Measurements from ENCODE around the gene BCL2L11.
"Not testable (repeated sequence)": the region's sequence is repeated elsewhere in the genome, so short reads cannot be mapped to it uniquely, and the experiment has no call there.

Gene BCL2L11

GRCh38 chr2:111120253-111121027 lies at the start of gene BCL2L11:
TSS of gene BCL2L11 (plus strand) at chr2:111120914. CDS start at chr2:111123746, 2,832 bp downstream.
- peak; percentile 90 for DNase-seq

- DNase-seq: no peak
Measured at GRCh38 chr2:111071600-111072171, 49.0 kb upstream of the BCL2L11 start.

DNA sequence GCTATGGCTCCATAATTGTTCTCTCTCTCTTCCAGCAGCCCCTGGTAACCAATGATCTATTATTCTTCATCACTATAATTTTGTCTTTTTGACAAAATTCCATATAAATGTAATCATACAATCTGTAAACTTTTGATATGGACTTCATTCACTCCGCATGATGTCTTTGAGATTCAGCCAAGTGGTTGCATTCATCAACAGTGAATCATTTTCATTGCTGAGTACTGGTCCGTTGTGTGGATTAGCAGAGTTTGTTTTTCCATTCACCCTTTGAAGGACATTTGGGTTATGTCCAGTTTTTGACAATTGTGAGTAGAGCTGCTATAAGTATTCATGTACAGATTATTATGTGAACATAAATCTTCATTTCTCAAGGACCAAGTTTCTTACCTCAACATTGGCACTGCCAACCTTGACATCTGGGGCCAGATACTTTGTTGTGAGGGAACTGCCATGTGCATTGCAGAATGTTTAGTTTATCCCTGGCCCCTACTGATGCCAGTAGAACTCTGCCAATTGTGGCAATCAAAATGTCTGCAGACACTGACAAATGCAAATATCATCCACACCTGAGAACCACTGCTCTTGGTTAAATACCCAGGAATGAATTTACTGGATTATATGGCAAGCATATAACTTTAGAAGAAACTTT lies 48.4 kb upstream of the BCL2L11 start:
- DNase-seq: no peak

- DNase-seq: not testable (repeated sequence)
Measured at GRCh38 chr2:111082659-111083058, 38.1 kb upstream of the BCL2L11 start.

DNA sequence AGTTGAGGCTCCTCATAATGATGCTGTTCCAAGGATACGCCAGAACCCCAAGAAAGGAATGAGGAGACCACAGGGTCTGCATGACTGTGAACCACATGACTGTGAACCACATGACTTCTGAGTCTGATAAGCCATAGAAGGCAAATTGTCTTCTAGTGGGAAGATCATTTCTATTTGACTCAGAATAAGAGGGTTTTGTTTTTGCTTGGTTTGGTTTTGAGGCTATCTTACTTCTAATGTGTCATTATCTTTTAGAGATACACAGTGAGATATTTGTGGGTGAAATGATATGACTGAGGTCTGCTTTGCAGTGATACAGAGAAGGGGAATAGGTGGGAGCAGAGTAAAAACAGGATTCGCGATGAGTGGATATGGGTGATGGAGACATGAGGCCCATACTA lies 28.9 kb upstream of the BCL2L11 start:
- no peak for DNase-seq

GRCh38 chr2:111094691-111095090 lies 26.0 kb upstream of the BCL2L11 start:
- DNase-seq: no peak

DNA sequence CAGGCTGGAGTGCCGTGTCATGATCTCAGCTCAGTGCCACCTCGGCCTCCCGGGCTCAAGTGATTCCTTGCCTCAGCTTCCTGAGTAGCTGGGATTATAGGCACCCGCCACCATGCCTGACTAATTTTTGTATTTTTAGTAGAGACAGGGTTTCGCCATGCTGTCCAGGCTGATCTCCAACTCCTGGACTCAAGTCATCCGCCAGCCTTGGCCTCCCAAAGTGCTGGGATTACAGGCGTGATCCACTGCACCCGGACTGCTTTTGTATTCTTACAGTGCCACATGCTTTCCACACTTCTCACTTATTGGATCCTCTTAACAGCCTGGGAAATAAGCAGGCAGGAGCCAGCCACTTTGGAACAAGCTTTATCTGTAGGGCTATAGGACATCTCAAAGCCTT lies 25.3 kb upstream of the BCL2L11 start:
- no peak for DNase-seq

DNA sequence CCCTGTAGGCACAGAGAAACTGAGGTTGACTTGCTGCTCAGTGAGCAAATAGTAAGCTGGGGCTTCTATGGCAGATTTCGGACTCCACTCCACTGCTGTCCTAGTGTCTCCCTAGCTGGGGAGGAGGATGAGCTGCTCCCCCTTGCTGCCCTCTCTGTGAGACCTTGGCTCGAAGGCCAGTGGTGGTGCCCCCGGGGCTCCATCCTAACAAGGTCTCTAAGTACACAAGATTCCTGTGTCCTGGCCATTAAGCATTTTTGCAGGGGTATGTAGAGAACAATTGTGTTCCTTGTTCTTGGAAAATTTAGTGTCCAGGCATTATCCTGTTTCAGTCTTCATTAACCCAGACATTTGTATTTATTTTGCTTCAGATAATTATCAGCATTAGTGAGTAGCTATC lies 21.3 kb upstream of the BCL2L11 start:
- no peak for DNase-seq

GRCh38 chr2:111100087-111100764 lies 20.5 kb upstream of the BCL2L11 start:
- DNase-seq: no peak

DNA sequence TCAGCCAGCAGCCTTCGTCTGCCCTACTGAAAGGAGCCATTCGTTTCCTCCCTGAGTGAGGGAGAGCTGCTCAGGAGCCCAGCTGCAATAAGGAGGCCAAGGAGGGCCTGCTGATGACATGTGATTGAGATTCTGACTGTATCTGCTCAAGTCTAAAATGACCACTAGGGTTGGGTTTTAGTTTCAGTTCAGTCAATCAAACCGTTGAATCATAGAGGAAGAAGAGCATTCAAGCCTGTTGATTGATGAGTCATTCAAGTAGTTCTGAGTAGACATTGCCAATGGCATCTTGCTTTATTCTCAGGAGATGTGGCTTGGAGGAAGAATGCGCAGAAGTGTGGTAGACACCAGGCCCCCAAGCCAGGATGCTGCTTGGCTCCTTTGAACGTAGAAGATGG lies 19.9 kb upstream of the BCL2L11 start:
- DNase-seq: no peak

DNA sequence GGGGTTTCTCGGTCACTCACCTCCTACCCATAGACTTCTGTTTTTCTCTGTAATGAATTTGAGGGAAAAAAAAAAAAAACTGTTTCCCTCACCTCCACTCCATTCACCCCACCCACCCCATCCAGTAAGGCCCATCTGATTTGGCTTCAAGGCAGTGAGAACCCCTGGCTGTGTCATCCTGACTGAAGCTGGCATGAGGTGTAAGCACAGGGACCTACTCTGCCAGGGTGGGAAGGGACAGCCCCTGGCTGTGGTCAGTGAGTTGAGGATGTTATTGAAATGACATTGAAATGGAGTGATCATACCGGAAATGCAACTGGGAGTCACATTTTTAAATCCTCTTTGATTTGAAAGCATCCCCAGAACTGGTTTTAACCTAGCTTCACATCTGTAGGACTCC lies 19.1 kb upstream of the BCL2L11 start:
- no peak for DNase-seq

DNA sequence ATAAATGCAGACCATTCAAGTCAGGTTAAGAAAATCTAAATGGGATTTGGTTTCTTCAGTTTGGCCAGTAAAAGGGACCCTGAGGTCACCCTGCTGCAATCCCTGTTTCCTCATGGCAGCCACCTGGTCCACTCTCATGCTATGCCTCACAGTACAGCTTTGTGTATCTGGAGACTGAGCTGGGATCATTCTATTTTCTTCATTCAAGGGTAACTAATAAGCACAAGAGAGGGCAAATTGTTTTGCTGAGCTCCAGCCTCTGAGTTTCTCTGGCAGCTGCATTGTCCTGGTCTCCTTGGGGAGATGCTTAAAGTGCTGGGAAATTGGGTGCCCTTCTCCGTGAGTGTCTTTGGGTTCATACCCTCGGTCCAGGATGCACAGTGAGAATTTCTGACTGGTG lies 18.5 kb upstream of the BCL2L11 start:
- DNase-seq: no peak

- DNase-seq: no peak
Measured at GRCh38 chr2:111105926-111106325, 14.8 kb upstream of the BCL2L11 start.

DNA sequence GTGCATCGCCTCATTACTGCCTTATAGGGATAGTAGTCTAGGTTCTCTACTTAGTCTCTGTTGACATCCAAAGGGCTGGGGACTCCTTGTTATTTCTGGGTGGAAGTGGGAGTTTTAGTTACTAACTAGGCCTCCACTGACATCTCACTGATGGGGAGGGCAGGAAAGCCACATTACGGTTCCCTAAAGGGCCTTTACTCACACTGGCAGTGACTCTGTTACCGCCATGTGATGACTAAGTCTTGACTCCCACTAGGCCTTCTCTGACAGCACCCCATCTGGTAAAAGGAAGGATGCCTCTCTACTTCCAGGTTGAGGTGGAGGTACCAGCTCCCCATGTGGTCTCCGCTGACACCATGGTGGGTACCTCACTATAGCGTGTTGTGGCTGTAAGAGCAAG lies 14.0 kb upstream of the BCL2L11 start:
- no peak for DNase-seq

GRCh38 chr2:111108745-111109271 lies 11.9 kb upstream of the BCL2L11 start:
- no peak for DNase-seq

GRCh38 chr2:111111101-111111755 lies 9.5 kb upstream of the BCL2L11 start:
- DNase-seq: no peak

GRCh38 chr2:111113838-111114237 lies 6.9 kb upstream of the BCL2L11 start:
- DNase-seq: no peak

GRCh38 chr2:111116011-111116746 lies 4.5 kb upstream of the BCL2L11 start:
- DNase-seq: no peak

GRCh38 chr2:111116843-111117597 lies 3.7 kb upstream of the BCL2L11 start:
- DNase-seq: peak; percentile 40

- no peak for DNase-seq
Measured at GRCh38 chr2:111117598-111118480, 2.9 kb upstream of the BCL2L11 start.

Measured in NCI-H1092 (cell line).